Choroid plexus epithelial cell (primary cell): ENCODE data around the gene EXOC6.

Source experiments
- DNase-seq: peaks from one replicate; pipeline ENCODE4 v3.0.0-alpha.2; 2010; ENCODE audit warnings: low read depth
- H3K4me3 ChIP-seq: 2 replicates; pipeline ENCODE4 v1.5.1; 2011; ENCODE audit warnings: low read depth, mild to moderate bottlenecking, control low read depth, low read length, moderate library complexity
- CTCF ChIP-seq: conservative IDR thresholded peaks from 2 replicates; pipeline ENCODE4 v1.5.1; 2011; ENCODE audit warnings: low read depth, mild to moderate bottlenecking, control low read depth, inconsistent platforms, low read length, moderate library complexity

The EXOC6 gene

DNA sequence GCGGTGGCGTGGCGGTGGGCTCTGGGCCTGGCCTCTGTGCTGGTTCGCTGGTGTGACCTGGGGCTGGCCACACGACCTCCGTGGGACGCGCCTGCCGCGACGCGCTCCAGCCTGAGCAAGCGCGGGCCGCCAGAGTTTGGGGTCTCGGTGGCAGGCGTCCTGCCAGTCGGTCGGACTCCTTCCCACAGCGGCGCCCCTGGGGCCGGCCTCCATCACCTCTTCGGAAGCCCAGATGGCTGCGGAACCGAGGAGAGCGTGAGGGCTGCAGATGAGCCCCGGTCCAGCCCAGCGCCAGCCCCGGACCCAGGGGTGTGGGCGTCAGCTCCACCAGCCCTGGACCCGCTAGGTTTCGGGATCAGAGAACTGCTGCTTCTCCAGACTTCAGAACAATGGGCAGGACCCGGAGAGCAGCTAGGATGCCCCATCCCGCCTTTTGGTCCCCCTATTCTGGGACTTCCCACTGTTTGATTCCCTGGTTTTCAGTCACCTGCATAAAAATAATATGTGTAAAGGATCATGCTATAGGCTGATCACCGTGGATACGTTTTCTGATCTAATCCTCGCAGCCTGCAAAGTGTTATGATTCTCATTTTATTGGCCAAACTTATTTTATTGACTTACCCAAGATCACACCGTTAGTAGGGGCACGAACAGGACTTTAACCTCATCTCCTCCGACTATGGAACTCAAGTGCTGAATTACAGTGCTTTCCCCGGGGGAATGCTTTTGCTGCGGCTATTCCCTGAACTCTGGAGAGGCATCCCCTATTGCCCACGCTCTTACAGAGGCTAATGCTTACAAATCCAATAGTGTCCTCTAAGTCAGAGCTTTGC lies 215.0 kb downstream of the EXOC6 start:
- no peak for DNase-seq
- H3K4me3 ChIP-seq = no peak overlapping the region
- TF ChIP-seq CTCF = no peak

DNA sequence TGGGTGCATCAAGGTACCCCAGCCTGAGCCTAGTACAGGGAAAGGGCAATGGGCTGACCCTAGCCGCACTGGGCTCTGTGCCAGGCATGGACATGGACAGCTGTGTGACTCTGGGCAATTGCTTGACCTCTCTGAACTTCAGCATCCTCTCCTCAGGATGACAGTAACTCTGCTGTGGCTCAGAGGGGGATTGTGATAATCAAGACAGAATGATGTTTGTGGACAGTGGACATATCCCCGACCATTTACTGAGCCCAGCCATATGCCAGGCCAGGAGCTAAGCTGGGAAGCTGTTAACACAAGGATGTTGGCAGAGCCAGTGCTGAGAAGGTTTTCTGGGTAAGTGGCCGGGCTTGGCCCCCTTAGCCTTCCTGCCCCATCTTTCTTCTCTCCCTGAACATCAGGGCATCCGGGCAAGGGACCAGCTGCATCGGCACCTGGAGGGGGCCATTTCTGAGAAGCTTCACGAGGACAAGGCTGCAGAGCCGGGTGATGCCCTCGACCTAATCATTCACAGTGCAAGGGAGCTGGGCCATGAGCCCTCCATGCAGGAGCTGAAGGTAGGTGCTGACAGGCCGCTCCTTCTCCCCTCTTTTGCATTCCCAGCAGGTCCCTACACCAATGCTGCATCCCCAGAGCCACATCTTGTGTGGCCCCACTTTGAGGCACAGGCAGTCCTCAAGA lies 215.8 kb downstream of the EXOC6 start:
- H3K4me3 ChIP-seq = no peak overlapping the region
- TF ChIP-seq CTCF = no peak
- no peak for DNase-seq

DNA sequence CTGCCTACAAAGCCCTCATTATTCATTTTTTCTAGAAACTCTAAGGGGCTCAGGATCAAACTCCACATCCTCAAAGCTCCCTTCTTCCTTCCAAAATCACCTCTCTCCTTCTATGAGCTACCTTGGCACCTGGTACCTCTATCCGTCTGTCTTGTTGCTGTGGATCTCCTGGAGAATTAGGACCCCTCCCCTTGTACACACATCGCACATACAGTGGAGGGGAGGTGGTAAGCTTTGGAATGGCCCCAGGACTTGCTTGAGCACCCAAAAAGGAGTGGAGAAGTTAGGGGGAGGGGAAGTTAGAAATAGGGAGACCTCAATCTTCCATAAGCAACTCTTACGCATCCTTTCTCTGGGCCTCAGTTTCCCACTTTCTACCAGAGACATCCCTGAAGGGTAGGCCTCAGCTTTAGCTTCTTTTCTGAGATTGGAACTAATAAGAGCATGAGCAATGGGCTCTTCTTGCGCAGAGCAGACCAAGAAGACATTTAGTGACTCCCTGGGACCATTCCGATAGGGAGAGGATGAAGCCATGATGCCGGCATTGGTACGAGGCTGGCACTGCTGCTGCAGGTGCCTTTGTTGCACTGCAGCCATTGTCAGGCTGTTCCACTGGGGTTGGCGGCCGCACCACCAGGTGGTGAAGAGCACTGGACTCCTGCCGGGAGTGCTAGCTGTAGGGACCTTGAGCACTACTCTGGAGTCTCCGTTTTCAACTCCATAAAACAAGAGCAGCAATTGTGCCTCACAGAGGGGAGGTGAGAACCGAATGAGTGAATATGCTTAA lies 216.7 kb downstream of the EXOC6 start:
- H3K4me3 ChIP-seq = no peak overlapping the region
- no peak for TF ChIP-seq CTCF
- no peak for DNase-seq

GRCh38 chr10:93065675-93066543 lies 217.6 kb downstream of the EXOC6 start:
- TF ChIP-seq CTCF = no peak
- no peak overlapping the region for H3K4me3 ChIP-seq
- no peak for DNase-seq

DNA sequence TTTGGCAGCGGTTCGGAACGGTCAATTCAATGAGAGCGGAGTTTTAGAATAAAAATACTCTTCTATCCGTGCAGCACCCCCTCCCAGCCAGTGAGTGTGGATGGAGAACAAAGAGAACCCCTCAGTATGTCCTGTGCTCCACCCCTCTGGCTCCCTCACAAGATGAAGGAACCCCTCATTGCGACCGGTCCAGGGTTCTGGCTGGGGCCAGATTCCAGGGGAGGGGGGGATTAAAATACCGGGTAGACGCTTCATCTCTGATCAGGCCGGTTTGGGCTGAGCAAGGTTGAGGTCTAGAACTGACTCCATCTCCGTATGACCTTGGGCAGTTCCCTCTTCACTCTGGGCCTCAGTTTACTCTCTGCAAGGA lies 218.2 kb downstream of the EXOC6 start:
- TF ChIP-seq CTCF = no peak
- H3K4me3 ChIP-seq = no peak overlapping the region
- no peak for DNase-seq
